HG03103 (cell line): ENCODE measurements around the gene SEC22B.
"Not testable (repeated sequence)": the region's sequence is repeated elsewhere in the genome, so short reads cannot be mapped to it uniquely, and the experiment has no call there.

Experiments used
- ATAC-seq: cut with Tn5 transposase; IDR thresholded peaks from one replicate; pipeline ENCODE4 v1.9.1; 2021; ENCODE audit warnings: low read depth; ENCODE audit not compliant: unreplicated experiment

The SEC22B gene

GRCh38 chr1:120149420-120150059 is 26.8 kb downstream of the SEC22B start:
- ATAC-seq, result not testable (repeated sequence)

GRCh38 chr1:120145806-120146205 is 30.5 kb downstream of the SEC22B start:
- not testable (repeated sequence) for ATAC-seq

GRCh38 chr1:120144626-120145025 is 31.7 kb downstream of the SEC22B start:
- ATAC-seq, result not testable (repeated sequence)

GRCh38 chr1:120144169-120144568 is 32.2 kb downstream of the SEC22B start:
- not testable (repeated sequence) for ATAC-seq

GRCh38 chr1:120143334-120143733 is 33.0 kb downstream of the SEC22B start:
- not testable (repeated sequence) for ATAC-seq

GRCh38 chr1:120142512-120143263 is 33.6 kb downstream of the SEC22B start:
- peak; percentile 93 for ATAC-seq

- not testable (repeated sequence) for ATAC-seq
These were observed 34.5 kb downstream of the SEC22B start for GRCh38 chr1:120141865-120142264.

- not testable (repeated sequence) for ATAC-seq
These were observed 35.6 kb downstream of the SEC22B start for GRCh38 chr1:120140656-120141265.

GRCh38 chr1:120136086-120136485 is 40.2 kb downstream of the SEC22B start:
- ATAC-seq, result not testable (repeated sequence)

GRCh38 chr1:120133928-120134325 is 42.4 kb downstream of the SEC22B start:
- ATAC-seq, result not testable (repeated sequence)

GRCh38 chr1:120133228-120133927 is 42.9 kb downstream of the SEC22B start:
- no peak for ATAC-seq

- not testable (repeated sequence) for ATAC-seq
These were observed 43.9 kb downstream of the SEC22B start for GRCh38 chr1:120132406-120132763.

- not testable (repeated sequence) for ATAC-seq
These were observed 44.5 kb downstream of the SEC22B start for GRCh38 chr1:120131611-120132405.

GRCh38 chr1:120127921-120128320 is 48.4 kb downstream of the SEC22B start:
- ATAC-seq, result not testable (repeated sequence)

GRCh38 chr1:120126216-120126615 is 50.1 kb downstream of the SEC22B start:
- not testable (repeated sequence) for ATAC-seq

- not testable (repeated sequence) for ATAC-seq
These were observed 51.7 kb downstream of the SEC22B start for GRCh38 chr1:120124628-120125027.

- not testable (repeated sequence) for ATAC-seq
These were observed 52.4 kb downstream of the SEC22B start for GRCh38 chr1:120123813-120124510.

GRCh38 chr1:120122262-120122893 is 53.9 kb downstream of the SEC22B start:
- ATAC-seq, result peak; percentile 67

GRCh38 chr1:120121830-120122229 is 54.5 kb downstream of the SEC22B start:
- ATAC-seq, result not testable (repeated sequence)
